GM13976 (cell line): Measurements from ENCODE around the gene MYOCOS.

Experiments used
- DNase-seq: peaks from one replicate; pipeline ENCODE4 v3.0.0; 2012; ENCODE audit warnings: low spot score
- in situ Hi-C: fragments of 300-500 bp; cut with MboI; formaldehyde crosslinking; loops from one replicate; pipeline ENCODE4 v1.12.0; 2022; ENCODE audit warnings: low sequenced_read_pairs, mixed read lengths, inconsistent platforms; ENCODE audit not compliant: unreplicated experiment
- TF ChIP-seq, protein P1 (sequence below): IDR thresholded peaks from 2 replicates; pipeline ENCODE4 v1.5.1; 2012; ENCODE audit warnings: borderline replicate concordance, mild to moderate bottlenecking; ENCODE audit not compliant: insufficient read depth; ENCODE audit errors: extremely low read depth, missing control alignments, control extremely low read depth

The MYOCOS gene, protein sequence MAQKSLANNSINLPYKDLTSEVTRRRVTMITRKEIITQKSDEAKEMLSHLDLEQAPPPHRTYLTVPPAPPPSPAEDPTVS

DNA sequence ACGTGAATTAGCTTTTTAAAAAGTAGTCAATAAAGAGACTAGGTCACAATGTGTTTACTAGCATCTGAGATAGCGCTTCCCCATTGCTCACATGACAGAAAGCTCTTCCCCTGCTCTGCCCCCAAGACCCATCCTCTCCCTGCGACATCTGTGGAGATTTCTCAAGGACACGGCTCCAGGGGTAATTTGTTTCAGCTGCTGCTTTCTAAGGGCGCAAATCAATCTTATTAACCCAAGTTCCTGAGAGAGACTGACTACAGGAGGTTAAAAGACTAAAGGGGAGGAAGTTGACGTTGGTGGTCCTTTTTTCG is at the start of gene MYOCOS:
MYOCOS (plus strand) TSS at position 92 of the 311 bp plus-strand sequence. CDS start 1,641 bp downstream, outside the sequence.
- in situ Hi-C loops: no loop called here
- DNase-seq: no peak
- TF ChIP-seq, protein P1, sequence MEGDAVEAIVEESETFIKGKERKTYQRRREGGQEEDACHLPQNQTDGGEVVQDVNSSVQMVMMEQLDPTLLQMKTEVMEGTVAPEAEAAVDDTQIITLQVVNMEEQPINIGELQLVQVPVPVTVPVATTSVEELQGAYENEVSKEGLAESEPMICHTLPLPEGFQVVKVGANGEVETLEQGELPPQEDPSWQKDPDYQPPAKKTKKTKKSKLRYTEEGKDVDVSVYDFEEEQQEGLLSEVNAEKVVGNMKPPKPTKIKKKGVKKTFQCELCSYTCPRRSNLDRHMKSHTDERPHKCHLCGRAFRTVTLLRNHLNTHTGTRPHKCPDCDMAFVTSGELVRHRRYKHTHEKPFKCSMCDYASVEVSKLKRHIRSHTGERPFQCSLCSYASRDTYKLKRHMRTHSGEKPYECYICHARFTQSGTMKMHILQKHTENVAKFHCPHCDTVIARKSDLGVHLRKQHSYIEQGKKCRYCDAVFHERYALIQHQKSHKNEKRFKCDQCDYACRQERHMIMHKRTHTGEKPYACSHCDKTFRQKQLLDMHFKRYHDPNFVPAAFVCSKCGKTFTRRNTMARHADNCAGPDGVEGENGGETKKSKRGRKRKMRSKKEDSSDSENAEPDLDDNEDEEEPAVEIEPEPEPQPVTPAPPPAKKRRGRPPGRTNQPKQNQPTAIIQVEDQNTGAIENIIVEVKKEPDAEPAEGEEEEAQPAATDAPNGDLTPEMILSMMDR: no peak

DNA sequence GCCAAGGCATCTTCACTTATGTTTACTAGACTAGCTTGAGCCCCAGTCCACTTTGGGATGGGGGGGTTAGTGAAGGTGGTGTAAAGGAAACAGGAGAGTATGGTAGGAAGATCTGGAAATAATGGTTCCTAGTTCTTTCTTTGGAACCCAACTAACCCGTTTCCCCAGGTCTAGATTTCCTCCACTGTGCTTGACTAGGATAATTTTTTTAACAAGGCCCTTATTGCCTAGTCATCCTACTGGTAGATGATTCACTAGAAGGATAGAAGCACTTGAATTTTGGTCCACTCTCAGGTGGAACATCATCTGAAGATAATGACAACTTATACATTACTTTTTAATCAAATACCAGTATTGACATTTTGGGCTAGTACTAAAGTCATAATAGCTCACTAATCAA is 45.9 kb upstream of the MYOCOS start:
- no peak for DNase-seq
- in situ Hi-C loops: no loop called here
- TF ChIP-seq, protein P1: no peak

DNA sequence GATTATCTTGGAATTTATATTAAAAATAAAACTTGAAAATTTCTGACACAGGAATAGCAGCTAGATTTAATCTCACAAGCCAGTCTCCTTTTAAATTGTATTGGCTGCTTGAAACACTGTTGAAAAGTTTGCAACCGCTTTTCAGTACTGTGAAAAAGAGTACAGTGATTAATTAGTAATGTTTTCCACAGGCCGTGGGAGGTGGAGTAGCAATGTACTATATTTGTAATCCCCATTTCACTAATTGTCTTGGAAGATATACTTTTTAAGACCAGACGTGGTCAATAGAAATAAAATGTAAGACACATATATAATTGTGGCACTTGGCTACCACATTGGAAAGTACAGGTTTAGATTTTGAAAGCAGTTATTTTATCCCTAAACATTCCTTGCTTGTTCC is 40.8 kb upstream of the MYOCOS start:
- in situ Hi-C loops: no loop called here
- DNase-seq: no peak
- TF ChIP-seq, protein P1: no peak

DNA sequence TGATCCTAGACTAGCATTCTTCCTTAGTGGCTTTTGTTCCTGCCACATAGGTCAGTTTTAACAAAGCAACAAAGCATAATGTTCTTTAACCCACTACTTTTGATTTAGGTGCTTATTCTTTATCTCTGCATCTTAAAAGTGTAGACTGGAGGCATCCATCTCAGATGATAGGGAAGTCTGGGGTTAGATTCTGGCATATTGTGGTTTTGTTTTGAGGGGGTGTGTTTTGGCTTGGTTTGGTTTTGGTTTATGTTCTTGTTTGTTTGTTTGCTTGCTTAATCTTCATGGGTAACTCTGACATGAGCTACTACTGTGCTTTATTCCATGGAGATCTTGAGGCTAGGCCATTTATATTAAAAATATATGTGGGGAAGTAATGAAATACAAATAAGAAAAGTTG is 40.3 kb upstream of the MYOCOS start:
- DNase-seq: no peak
- in situ Hi-C loops: no loop called here
- TF ChIP-seq, protein P1: no peak

DNA sequence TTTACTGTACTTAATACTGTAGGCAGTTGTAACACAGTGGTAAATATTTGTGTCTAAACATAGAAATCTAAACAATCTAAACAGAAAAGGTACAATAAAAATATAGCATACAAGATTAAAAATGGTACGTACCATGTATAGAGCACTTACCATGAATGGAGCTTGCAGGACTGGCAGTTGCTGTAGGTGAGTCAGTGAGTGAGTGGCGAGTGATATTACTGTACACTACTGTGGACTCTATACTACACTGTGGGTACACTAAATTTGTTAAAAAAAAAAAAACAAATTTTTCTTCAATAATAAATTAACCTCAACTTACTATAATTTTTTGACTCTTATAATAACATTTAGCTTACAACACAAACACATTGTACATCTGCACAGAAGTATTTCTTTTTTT is 39.5 kb upstream of the MYOCOS start:
- TF ChIP-seq, protein P1: no peak
- DNase-seq: no peak
- in situ Hi-C loops: no loop called here

DNA sequence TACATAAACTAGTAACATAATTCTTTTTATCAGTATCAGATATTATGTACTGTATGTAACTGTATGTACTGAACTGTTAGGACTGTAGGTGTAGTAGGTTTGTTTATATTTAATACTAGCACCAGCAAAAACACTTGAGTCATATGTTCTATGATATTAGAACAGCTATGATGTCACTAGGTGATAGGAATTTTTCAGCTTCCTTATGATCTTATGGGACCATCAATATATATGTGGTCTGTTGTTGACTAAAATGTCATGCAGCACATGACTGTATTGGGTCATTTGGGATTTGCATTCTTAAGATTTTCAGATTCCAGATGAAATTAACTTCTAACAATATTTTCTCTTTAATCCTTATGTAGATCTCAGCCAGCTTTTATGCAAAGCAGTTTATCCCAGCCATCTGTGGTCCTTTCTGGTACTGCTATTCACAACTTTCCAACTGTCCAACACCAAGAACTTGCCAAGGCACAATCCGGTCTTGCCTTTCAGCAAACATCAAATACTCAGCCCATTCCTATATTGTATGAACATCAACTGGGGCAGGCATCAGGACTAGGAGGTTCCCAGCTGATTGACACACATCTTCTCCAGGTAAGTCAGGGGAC is 38.3 kb upstream of the MYOCOS start:
- TF ChIP-seq, protein P1: no peak
- DNase-seq: no peak
- in situ Hi-C loops: no loop called here
